ENCODE data around the gene IGLL5.

Gene IGLL5

GRCh38 chr22:22930571-22931556 is 43.2 kb downstream of the IGLL5 start:
- Histone ChIP-seq H3K27me3 (ENCODE audit: control insufficient read depth, insufficient read depth, low read length) (peaks cover 8% of the 10 kb centered on the region), H3K4me3 (ENCODE audit: low read length) (no peak overlapping the region), H3K4me1 (ENCODE audit: control insufficient read depth, low read depth, low read length) (peaks cover 7% of the 10 kb centered on the region), H3K9ac (ENCODE audit: low read length) (no peak overlapping the region), H3K9me3 (ENCODE audit: control insufficient read depth, low read depth, low read length) (no peaks in the 10 kb centered on the region), H3K27ac (ENCODE audit: low read length) (no peak overlapping the region), H3K36me3 (ENCODE audit: control insufficient read depth, low read depth, low read length) (no peaks in the 10 kb centered on the region)

DNA sequence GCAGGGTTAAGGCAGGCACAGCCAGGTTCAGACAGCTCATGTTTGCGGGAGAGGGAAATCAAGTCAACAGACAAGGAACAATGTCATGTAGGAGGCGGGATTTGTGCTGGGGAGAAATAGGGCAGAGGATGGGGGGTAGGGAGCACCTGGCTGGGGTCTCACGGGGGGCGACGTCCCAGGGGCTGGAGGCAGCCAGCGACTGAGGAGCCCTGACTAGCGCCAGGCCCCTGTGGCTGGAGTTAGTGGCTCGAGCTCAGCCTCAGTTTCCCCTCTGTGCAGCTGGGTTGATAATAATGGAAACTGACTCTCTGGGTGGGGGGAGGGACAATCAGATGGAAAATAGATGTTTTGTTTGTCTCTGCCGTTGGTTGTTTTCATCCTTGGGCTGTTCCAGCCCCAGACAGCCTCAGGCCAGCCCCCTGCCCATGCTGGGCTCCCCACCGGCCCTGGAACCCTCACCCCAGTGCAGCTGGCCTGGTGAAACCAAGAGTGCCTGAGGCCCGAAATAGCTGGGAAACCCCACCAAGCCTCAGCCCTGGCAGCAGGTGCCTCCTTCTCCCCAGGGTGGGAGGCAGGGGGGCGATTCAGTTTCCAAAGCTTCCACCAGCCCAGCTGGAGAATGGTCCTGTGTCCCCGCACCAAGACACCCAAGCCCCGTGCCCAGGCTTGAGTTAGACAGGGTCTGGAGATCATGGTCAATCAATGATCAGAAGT is 44.1 kb downstream of the IGLL5 start:
- Histone ChIP-seq H3K4me3 (ENCODE audit: low read length) (no peak overlapping the region), H3K9ac (ENCODE audit: low read length) (no peak overlapping the region), H3K36me3 (ENCODE audit: control insufficient read depth, low read depth, low read length) (no peaks in the 10 kb centered on the region), H3K27ac (ENCODE audit: low read length) (no peak overlapping the region), H3K4me1 (ENCODE audit: control insufficient read depth, low read depth, low read length) (no peaks in the 10 kb centered on the region), H3K27me3 (ENCODE audit: control insufficient read depth, insufficient read depth, low read length) (peaks cover 2% of the 10 kb centered on the region), H3K9me3 (ENCODE audit: control insufficient read depth, low read depth, low read length) (no peaks in the 10 kb centered on the region)

DNA sequence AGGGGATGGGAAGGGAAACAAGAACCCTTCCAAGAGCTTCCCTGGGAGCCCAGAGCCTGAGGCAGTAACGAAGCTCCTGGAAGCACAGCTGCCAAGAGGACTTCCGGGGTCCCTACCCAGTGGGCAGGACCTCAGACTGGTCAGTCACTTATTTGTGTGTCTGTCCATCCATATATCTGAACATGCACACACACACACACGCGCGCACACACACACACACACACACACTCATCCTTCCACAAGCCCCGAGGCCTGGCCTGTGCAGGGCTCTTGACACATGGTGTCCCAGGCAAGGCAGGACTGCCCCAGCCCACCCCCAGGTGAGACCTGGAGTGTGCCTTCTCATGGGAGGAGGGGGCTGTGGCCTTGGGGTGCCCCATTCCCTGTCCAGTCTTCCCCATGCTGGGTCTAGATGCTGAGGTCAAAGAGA is 44.9 kb downstream of the IGLL5 start:
- Histone ChIP-seq H3K4me3 (ENCODE audit: low read length) (no peak overlapping the region), H3K9me3 (ENCODE audit: control insufficient read depth, low read depth, low read length) (no peaks in the 10 kb centered on the region), H3K9ac (ENCODE audit: low read length) (no peak overlapping the region), H3K36me3 (ENCODE audit: control insufficient read depth, low read depth, low read length) (no peaks in the 10 kb centered on the region), H3K27me3 (ENCODE audit: control insufficient read depth, insufficient read depth, low read length) (no peaks in the 10 kb centered on the region), H3K4me1 (ENCODE audit: control insufficient read depth, low read depth, low read length) (no peaks in the 10 kb centered on the region), H3K27ac (ENCODE audit: low read length) (no peak overlapping the region)

GRCh38 chr22:22933100-22933806 is 45.6 kb downstream of the IGLL5 start:
- Histone ChIP-seq H3K27ac (ENCODE audit: low read length) (no peak overlapping the region), H3K9ac (ENCODE audit: low read length) (no peak overlapping the region), H3K4me1 (ENCODE audit: control insufficient read depth, low read depth, low read length) (no peaks in the 10 kb centered on the region), H3K36me3 (ENCODE audit: control insufficient read depth, low read depth, low read length) (no peaks in the 10 kb centered on the region), H3K27me3 (ENCODE audit: control insufficient read depth, insufficient read depth, low read length) (no peaks in the 10 kb centered on the region), H3K9me3 (ENCODE audit: control insufficient read depth, low read depth, low read length) (no peaks in the 10 kb centered on the region), H3K4me3 (ENCODE audit: low read length) (no peak overlapping the region)

GRCh38 chr22:22933807-22934542 is 46.4 kb downstream of the IGLL5 start:
- H3K27ac ChIP-seq (ENCODE audit: low read length), result no peak overlapping the region

GRCh38 chr22:22934543-22935055 is 47.0 kb downstream of the IGLL5 start:
- no peaks in the 10 kb centered on the region for H3K4me1 ChIP-seq (ENCODE audit: control insufficient read depth, low read depth, low read length)
- no peak overlapping the region for H3K9ac ChIP-seq (ENCODE audit: low read length)
- H3K36me3 ChIP-seq (ENCODE audit: control insufficient read depth, low read depth, low read length), result no peaks in the 10 kb centered on the region
- H3K27ac ChIP-seq (ENCODE audit: low read length), result no peak overlapping the region
- H3K9me3 ChIP-seq (ENCODE audit: control insufficient read depth, low read depth, low read length), result no peaks in the 10 kb centered on the region
- no peak overlapping the region for H3K4me3 ChIP-seq (ENCODE audit: low read length)
- no peaks in the 10 kb centered on the region for H3K27me3 ChIP-seq (ENCODE audit: control insufficient read depth, insufficient read depth, low read length)

More at GRCh38 chr22:22933807-22934542, 46.4 kb downstream of the IGLL5 start:
- no peaks in the 10 kb centered on the region for H3K27me3 ChIP-seq (ENCODE audit: control insufficient read depth, insufficient read depth, low read length)
- no peaks in the 10 kb centered on the region for H3K36me3 ChIP-seq (ENCODE audit: control insufficient read depth, low read depth, low read length)
- no peaks in the 10 kb centered on the region for H3K9me3 ChIP-seq (ENCODE audit: control insufficient read depth, low read depth, low read length)
- no peak overlapping the region for H3K4me3 ChIP-seq (ENCODE audit: low read length)
- no peak overlapping the region for H3K9ac ChIP-seq (ENCODE audit: low read length)
- H3K4me1 ChIP-seq (ENCODE audit: control insufficient read depth, low read depth, low read length), result no peaks in the 10 kb centered on the region

- H3K4me1 ChIP-seq (ENCODE audit: control insufficient read depth, low read depth, low read length), result no peaks in the 10 kb centered on the region
- H3K9ac ChIP-seq (ENCODE audit: low read length), result no peak overlapping the region
- no peak overlapping the region for H3K4me3 ChIP-seq (ENCODE audit: low read length)
- H3K27me3 ChIP-seq (ENCODE audit: control insufficient read depth, insufficient read depth, low read length), result no peaks in the 10 kb centered on the region
- no peaks in the 10 kb centered on the region for H3K9me3 ChIP-seq (ENCODE audit: control insufficient read depth, low read depth, low read length)
- H3K36me3 ChIP-seq (ENCODE audit: control insufficient read depth, low read depth, low read length), result no peaks in the 10 kb centered on the region
- no peak overlapping the region for H3K27ac ChIP-seq (ENCODE audit: low read length)
These were observed 47.5 kb downstream of the IGLL5 start for GRCh38 chr22:22935056-22935545.

DNA sequence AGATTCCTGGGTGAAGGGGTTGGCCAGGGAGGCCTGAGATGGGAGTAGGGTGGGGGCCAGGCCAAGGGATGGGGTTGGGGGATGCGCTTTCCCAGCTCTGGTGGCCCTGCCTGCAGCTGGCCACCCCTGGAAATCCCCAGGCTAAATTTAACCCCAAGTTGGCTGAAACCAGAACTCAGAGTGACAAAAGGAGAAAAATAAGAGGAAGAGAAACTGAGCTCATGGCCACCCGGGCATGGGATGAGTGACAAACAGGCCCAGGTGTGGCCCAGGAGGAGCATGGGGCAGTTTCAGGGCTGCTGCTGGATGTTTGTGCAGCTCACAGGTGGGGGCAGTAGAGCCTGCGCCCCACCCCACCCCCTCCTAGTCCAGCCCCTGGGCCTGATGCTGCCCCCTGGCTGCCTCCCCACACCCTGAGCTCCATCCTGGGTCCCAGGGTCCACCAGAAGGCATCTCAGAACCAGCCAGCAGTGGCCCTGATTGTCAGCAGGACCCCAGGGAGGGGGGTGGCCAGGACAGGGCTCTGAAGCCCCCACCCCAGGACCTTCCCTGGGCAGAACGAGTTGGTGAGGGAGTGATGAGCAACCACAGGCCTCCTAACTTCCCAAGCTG is 48.0 kb downstream of the IGLL5 start:
- H3K36me3 ChIP-seq (ENCODE audit: control insufficient read depth, low read depth, low read length), result no peaks in the 10 kb centered on the region
- no peak overlapping the region for H3K9ac ChIP-seq (ENCODE audit: low read length)
- H3K27ac ChIP-seq (ENCODE audit: low read length), result no peak overlapping the region
- no peak overlapping the region for H3K4me3 ChIP-seq (ENCODE audit: low read length)
- no peaks in the 10 kb centered on the region for H3K9me3 ChIP-seq (ENCODE audit: control insufficient read depth, low read depth, low read length)
- H3K27me3 ChIP-seq (ENCODE audit: control insufficient read depth, insufficient read depth, low read length), result no peaks in the 10 kb centered on the region
- no peaks in the 10 kb centered on the region for H3K4me1 ChIP-seq (ENCODE audit: control insufficient read depth, low read depth, low read length)

DNA sequence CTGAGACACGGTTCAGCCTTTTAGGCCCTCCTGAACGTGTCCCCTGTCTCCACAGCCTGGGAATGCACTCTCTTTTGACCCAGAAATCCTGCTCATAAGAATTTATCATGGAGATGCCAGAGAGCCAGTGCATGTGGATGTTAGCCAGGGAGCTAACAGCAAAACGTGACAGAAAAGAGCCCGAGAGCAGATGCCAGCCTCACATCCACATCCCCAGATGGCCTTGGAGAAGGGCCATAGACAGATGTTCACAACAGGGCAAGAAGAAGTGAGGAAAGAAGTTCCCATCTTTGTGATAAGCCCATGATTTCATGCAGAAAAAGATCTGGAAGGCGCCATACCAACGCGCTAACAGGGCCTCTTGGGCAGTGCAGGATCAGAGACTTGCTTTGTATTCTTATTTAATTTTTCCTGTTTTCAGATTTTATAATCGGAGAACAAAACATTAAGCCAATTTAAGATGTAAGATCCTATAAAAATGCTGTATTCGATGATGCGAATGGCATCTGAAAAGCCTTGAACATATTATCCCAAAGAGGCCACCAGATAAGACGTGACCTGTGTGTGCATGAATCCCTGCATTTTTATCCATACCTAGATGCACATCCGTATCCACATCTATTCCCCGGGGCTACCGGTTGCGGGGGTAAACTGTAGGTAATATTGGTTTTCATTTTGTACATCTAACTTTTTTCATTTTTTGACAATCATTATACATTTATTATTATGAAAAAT is 48.7 kb downstream of the IGLL5 start:
- H3K27ac ChIP-seq (ENCODE audit: low read length), result no peak overlapping the region
- H3K36me3 ChIP-seq (ENCODE audit: control insufficient read depth, low read depth, low read length), result no peaks in the 10 kb centered on the region
- H3K4me1 ChIP-seq (ENCODE audit: control insufficient read depth, low read depth, low read length), result no peaks in the 10 kb centered on the region
- H3K4me3 ChIP-seq (ENCODE audit: low read length), result no peak overlapping the region
- H3K9ac ChIP-seq (ENCODE audit: low read length), result no peak overlapping the region
- H3K27me3 ChIP-seq (ENCODE audit: control insufficient read depth, insufficient read depth, low read length), result no peaks in the 10 kb centered on the region
- H3K9me3 ChIP-seq (ENCODE audit: control insufficient read depth, low read depth, low read length), result no peaks in the 10 kb centered on the region

All from iPS-18a (cell line).